ENCODE measurements around the gene SPDYE4.

SPDYE4 gene

DNA sequence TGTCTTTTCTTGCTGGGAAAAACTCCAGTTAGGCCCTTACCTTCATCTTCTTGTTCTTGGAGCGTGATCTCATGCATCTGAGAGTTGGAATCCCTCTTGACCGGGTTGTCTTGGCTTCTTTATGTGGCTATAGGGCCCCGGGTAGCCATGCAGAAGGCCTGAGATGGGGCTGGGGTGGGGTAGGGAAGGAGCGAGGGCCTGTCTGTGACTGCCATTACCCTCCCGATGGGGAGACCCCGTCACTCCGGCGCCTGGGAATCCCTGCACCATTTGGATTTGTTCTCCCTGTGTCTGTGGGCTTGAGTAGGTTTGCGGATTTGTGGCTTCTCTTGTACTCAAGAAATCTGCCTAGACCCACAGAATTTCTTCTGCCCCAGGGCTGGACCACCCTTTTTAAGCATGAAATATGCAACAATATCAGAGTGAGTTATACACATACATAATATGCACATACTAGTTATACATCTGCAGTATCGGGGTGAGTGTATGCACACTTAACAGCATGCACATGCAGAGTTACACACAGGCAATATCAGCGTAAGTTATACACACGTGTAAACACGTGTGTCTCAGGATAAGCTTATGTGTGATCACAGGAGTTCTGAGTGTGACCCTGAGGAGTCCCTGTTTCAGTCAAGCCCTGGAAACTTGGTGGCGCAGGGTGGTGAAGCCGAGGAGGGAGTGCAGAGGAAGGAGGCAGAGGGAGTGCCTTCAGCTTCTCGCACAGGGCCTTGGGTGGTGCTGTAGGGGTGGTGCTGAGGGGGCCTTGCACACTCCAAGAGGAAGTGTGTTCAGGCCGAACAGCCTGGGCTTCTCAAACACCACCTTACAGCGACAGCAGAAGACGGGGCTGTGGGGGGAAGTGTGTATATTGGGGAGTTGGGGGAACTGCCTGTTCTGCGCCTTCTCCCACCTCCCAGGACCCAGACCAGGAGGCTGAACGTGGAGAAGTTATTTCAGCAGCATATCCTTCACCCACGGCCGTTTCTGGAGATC, 32.2 kb downstream of the SPDYE4 start:
- Histone ChIP-seq H2AFZ (ENCODE audit: low read length) (no peak overlapping the region), H3K9me2 (replicated peaks; ENCODE audit: low read depth, low read length) (no peaks in the 10 kb centered on the region), H3K36me3 (ENCODE audit: insufficient read depth, low read length) (no peaks in the 10 kb centered on the region), H3K4me1 (ENCODE audit: insufficient read depth, low read length, poor library complexity, severe bottlenecking) (peaks cover 4% of the 10 kb centered on the region), H3K9me3 (ENCODE audit: insufficient read depth, low read depth, low read length) (no peaks in the 10 kb centered on the region), H3K4me3 (ENCODE audit: low read length, poor library complexity, severe bottlenecking) (no peak overlapping the region), H3F3A (ENCODE audit: low read depth) (no peaks in the 10 kb centered on the region), H3K4me2 (ENCODE audit: low read depth, low read length, poor library complexity, severe bottlenecking) (no peak overlapping the region), H3K27me3 (ENCODE audit: insufficient read depth, low read length, poor library complexity, severe bottlenecking) (no peaks in the 10 kb centered on the region), H4K20me1 (ENCODE audit: insufficient read depth, low read length, poor library complexity, severe bottlenecking) (no peaks in the 10 kb centered on the region), H3K9ac (ENCODE audit: low read depth, low read length, poor library complexity, severe bottlenecking) (no peak overlapping the region), H3K79me2 (ENCODE audit: insufficient read depth, low read length) (no peaks in the 10 kb centered on the region)
- no peak for TF ChIP-seq EZH2phosphoT487 (IDR thresholded peaks at IDR 0.05; ENCODE audit: borderline replicate concordance)
- TF ChIP-seq, protein P1, sequence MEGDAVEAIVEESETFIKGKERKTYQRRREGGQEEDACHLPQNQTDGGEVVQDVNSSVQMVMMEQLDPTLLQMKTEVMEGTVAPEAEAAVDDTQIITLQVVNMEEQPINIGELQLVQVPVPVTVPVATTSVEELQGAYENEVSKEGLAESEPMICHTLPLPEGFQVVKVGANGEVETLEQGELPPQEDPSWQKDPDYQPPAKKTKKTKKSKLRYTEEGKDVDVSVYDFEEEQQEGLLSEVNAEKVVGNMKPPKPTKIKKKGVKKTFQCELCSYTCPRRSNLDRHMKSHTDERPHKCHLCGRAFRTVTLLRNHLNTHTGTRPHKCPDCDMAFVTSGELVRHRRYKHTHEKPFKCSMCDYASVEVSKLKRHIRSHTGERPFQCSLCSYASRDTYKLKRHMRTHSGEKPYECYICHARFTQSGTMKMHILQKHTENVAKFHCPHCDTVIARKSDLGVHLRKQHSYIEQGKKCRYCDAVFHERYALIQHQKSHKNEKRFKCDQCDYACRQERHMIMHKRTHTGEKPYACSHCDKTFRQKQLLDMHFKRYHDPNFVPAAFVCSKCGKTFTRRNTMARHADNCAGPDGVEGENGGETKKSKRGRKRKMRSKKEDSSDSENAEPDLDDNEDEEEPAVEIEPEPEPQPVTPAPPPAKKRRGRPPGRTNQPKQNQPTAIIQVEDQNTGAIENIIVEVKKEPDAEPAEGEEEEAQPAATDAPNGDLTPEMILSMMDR (conservative IDR thresholded peaks at IDR 0.05; ENCODE audit: low read length) = no peak

DNA sequence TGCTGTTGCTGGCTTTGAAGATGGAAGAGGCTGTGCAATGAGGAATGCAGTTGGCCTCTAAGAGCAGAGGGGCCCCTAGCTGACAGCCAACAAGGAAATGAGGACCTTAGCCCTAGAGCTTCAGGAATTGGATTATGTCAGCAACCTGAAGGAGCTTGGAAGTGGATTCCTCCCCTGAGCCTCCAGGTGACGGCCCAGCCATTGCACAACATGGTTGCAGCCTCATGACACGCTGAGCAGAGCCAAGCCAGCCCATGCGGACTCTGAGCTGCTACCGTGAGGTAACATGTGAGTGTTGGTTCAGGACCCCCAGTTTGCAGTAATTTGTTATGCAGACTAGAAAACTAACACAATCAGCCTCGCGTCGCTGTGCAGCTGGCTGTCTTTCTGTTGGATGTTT, 33.9 kb downstream of the SPDYE4 start:
- TF ChIP-seq, protein P1 (conservative IDR thresholded peaks at IDR 0.05; ENCODE audit: low read length) = no peak
- no peak for TF ChIP-seq EZH2phosphoT487 (IDR thresholded peaks at IDR 0.05; ENCODE audit: borderline replicate concordance)

DNA sequence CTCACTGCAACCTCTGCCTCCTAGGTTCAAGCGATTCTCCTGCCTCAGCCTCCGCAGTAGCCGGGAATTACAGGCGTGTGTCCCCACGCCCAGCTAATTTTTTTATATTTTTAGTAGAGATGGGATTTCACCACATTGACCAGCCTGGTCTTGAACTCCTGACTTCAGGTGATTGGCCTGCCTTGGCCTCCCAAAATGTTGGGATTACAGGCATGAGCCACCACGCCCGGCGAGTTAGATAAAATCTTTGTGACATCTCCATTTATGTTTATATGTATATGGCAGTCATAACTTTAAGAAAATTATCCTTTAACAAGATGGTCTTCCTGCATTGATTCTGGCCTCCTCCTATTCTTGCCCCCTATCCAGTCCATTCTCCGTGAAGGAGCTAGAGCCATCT, 37.8 kb downstream of the SPDYE4 start:
- Histone ChIP-seq H3K36me3 (ENCODE audit: insufficient read depth, low read length) (no peaks in the 10 kb centered on the region), H3K9me3 (ENCODE audit: insufficient read depth, low read depth, low read length) (no peaks in the 10 kb centered on the region), H3K4me3 (ENCODE audit: low read length, poor library complexity, severe bottlenecking) (no peak overlapping the region), H3K4me1 (ENCODE audit: insufficient read depth, low read length, poor library complexity, severe bottlenecking) (no peaks in the 10 kb centered on the region), H2AFZ (ENCODE audit: low read length) (no peak overlapping the region), H3K9ac (ENCODE audit: low read depth, low read length, poor library complexity, severe bottlenecking) (no peak overlapping the region), H3K79me2 (ENCODE audit: insufficient read depth, low read length) (no peaks in the 10 kb centered on the region), H3F3A (ENCODE audit: low read depth) (no peaks in the 10 kb centered on the region), H3K27me3 (ENCODE audit: insufficient read depth, low read length, poor library complexity, severe bottlenecking) (no peaks in the 10 kb centered on the region), H3K4me2 (ENCODE audit: low read depth, low read length, poor library complexity, severe bottlenecking) (no peak overlapping the region), H3K9me2 (replicated peaks; ENCODE audit: low read depth, low read length) (no peaks in the 10 kb centered on the region), H4K20me1 (ENCODE audit: insufficient read depth, low read length, poor library complexity, severe bottlenecking) (no peaks in the 10 kb centered on the region)
- TF ChIP-seq EZH2phosphoT487 (IDR thresholded peaks at IDR 0.05; ENCODE audit: borderline replicate concordance) = no peak
- TF ChIP-seq, protein P1 (conservative IDR thresholded peaks at IDR 0.05; ENCODE audit: low read length) = no peak

More for the DNA sequence above, 33.9 kb downstream of the SPDYE4 start:
- H3K9me3 ChIP-seq (ENCODE audit: insufficient read depth, low read depth, low read length) = no peaks in the 10 kb centered on the region
- H3K4me3 ChIP-seq (ENCODE audit: low read length, poor library complexity, severe bottlenecking) = no peak overlapping the region
- no peaks in the 10 kb centered on the region for H3K27me3 ChIP-seq (ENCODE audit: insufficient read depth, low read length, poor library complexity, severe bottlenecking)
- no peak overlapping the region for H2AFZ ChIP-seq (ENCODE audit: low read length)
- H3K9me2 ChIP-seq (replicated peaks; ENCODE audit: low read depth, low read length) = no peaks in the 10 kb centered on the region
- H3K9ac ChIP-seq (ENCODE audit: low read depth, low read length, poor library complexity, severe bottlenecking) = no peak overlapping the region
- H3K4me2 ChIP-seq (ENCODE audit: low read depth, low read length, poor library complexity, severe bottlenecking) = no peak overlapping the region
- no peaks in the 10 kb centered on the region for H3K4me1 ChIP-seq (ENCODE audit: insufficient read depth, low read length, poor library complexity, severe bottlenecking)
- no peaks in the 10 kb centered on the region for H3K36me3 ChIP-seq (ENCODE audit: insufficient read depth, low read length)
- H4K20me1 ChIP-seq (ENCODE audit: insufficient read depth, low read length, poor library complexity, severe bottlenecking) = no peaks in the 10 kb centered on the region
- no peaks in the 10 kb centered on the region for H3F3A ChIP-seq (ENCODE audit: low read depth)
- H3K79me2 ChIP-seq (ENCODE audit: insufficient read depth, low read length) = no peaks in the 10 kb centered on the region
